ENCODE results near the gene NOP56.
"Not testable (repeated sequence)": the region's sequence is repeated elsewhere in the genome, so short reads cannot be mapped to it uniquely, and the experiment has no call there.

Gene NOP56

GRCh38 chr20:2693286-2694007, 41.0 kb downstream of the NOP56 start:
- H3K36me3 ChIP-seq (ENCODE audit: control insufficient read depth in 1 of 2, insufficient read depth in 2 of 2, low read length in 2 of 2) = no peaks in the 10 kb centered on the region
- no peak overlapping the region for H3K9ac ChIP-seq (ENCODE audit: low read depth in 1 of 2, low read length in 2 of 2)
- no peaks in the 10 kb centered on the region for H3K9me3 ChIP-seq (ENCODE audit: control insufficient read depth in 1 of 2, low read length in 2 of 2)
- no peak overlapping the region for H3K4me3 ChIP-seq (ENCODE audit: low read depth in 1 of 2, low read length in 2 of 2)
- peaks cover 3% of the 10 kb centered on the region in 2 donors for H3K4me1 ChIP-seq (ENCODE audit: control insufficient read depth in 1 of 2, insufficient read depth in 2 of 2, low read length in 2 of 2)
- peaks cover 26 to 49% of the 10 kb centered on the region in 2 donors for H3K27me3 ChIP-seq (ENCODE audit: control insufficient read depth in 1 of 2, insufficient read depth in 2 of 2, low read length in 2 of 2)
- H3K27ac ChIP-seq (ENCODE audit: low read depth, low read length) = no peak overlapping the region

GRCh38 chr20:2694008-2694471, 41.6 kb downstream of the NOP56 start:
- H3K4me3 ChIP-seq (ENCODE audit: low read depth in 1 of 2, low read length in 2 of 2) = no peak overlapping the region

DNA sequence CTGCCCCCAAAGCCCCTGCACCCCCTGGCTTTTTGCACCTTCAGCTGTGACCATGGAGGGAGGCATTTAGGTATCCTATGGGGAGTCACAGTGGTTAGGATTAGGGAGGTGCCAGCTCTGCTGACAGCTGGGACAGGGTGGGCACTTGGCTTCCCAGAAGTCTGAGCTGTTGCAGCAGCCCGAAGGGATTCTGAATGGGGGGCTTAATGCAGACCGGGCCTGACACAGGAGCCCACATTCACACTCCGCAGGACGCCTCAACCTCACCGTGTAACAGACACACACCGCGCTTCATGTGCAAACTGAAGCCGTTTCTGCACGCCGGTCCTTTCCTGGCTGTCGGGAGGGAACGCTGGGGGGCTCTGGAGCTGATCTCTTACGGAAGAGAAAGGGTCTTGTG, 42.1 kb downstream of the NOP56 start:
- Histone ChIP-seq H3K27ac (ENCODE audit: low read depth, low read length) (no peak overlapping the region), H3K9ac (ENCODE audit: low read depth in 1 of 2, low read length in 2 of 2) (no peak overlapping the region), H3K36me3 (ENCODE audit: control insufficient read depth in 1 of 2, insufficient read depth in 2 of 2, low read length in 2 of 2) (no peaks in the 10 kb centered on the region), H3K4me3 (ENCODE audit: low read depth in 1 of 2, low read length in 2 of 2) (no peak overlapping the region), H3K4me1 (ENCODE audit: control insufficient read depth in 1 of 2, insufficient read depth in 2 of 2, low read length in 2 of 2) (peaks cover 3% of the 10 kb centered on the region in 2 donors), H3K27me3 (ENCODE audit: control insufficient read depth in 1 of 2, insufficient read depth in 2 of 2, low read length in 2 of 2) (peaks cover 22 to 51% of the 10 kb centered on the region in 2 donors), H3K9me3 (ENCODE audit: control insufficient read depth in 1 of 2, low read length in 2 of 2) (no peaks in the 10 kb centered on the region)

More at GRCh38 chr20:2694008-2694471, 41.6 kb downstream of the NOP56 start:
- H3K27me3 ChIP-seq (ENCODE audit: control insufficient read depth in 1 of 2, insufficient read depth in 2 of 2, low read length in 2 of 2) = peaks cover 26 to 52% of the 10 kb centered on the region in 2 donors
- no peaks in the 10 kb centered on the region for H3K36me3 ChIP-seq (ENCODE audit: control insufficient read depth in 1 of 2, insufficient read depth in 2 of 2, low read length in 2 of 2)
- no peaks in the 10 kb centered on the region for H3K9me3 ChIP-seq (ENCODE audit: control insufficient read depth in 1 of 2, low read length in 2 of 2)
- no peak overlapping the region for H3K27ac ChIP-seq (ENCODE audit: low read depth, low read length)
- H3K9ac ChIP-seq (ENCODE audit: low read depth in 1 of 2, low read length in 2 of 2) = no peak overlapping the region
- peaks cover 3% of the 10 kb centered on the region in 2 donors for H3K4me1 ChIP-seq (ENCODE audit: control insufficient read depth in 1 of 2, insufficient read depth in 2 of 2, low read length in 2 of 2)

DNA sequence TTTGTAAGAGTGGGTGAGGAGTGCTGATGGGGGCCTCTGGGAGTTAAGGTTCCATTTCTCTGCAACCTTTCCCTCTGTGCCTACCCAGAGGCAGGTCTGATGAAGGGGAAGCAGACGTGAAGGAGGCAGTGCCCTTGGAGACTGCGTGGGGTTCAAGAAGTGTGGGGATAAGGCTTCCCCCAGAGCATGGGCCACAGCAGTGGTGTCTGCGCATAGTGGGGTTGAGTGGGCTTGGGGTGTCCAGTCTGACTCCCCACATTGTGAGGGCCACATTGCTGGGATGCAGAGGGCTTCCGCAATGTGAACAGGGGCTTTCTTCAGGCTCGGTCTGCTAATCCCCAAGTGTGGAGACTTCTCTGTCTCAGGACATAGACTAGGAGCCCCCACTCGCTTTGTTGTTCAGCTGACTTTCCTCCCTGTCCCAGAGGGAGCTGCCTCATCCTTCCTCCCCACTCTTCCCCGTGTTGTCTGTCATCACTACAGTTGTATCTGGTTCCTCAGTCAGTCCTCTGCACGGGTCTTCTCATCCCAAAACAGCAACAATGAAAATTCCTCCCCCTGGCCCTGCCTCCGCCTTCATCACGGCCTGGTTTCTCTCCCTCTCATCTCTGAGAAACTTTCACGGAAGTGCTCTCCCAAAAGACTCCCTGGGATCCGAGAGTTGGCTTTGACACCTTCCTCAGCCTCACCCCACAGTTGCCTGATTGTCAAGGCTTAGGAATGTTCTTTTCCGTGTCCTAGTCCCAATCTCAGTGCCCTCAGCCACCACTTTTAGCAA, 43.0 kb downstream of the NOP56 start:
- Histone ChIP-seq H3K9me3 (ENCODE audit: control insufficient read depth in 1 of 2, low read length in 2 of 2) (no peaks in the 10 kb centered on the region), H3K9ac (ENCODE audit: low read depth in 1 of 2, low read length in 2 of 2) (no peak overlapping the region), H3K4me1 (ENCODE audit: control insufficient read depth in 1 of 2, insufficient read depth in 2 of 2, low read length in 2 of 2) (peaks cover 3% of the 10 kb centered on the region in 2 donors), H3K27ac (ENCODE audit: low read depth, low read length) (no peak overlapping the region), H3K4me3 (ENCODE audit: low read depth in 1 of 2, low read length in 2 of 2) (no peak overlapping the region), H3K36me3 (ENCODE audit: control insufficient read depth in 1 of 2, insufficient read depth in 2 of 2, low read length in 2 of 2) (no peaks in the 10 kb centered on the region), H3K27me3 (ENCODE audit: control insufficient read depth in 1 of 2, insufficient read depth in 2 of 2, low read length in 2 of 2) (peaks cover 22 to 50% of the 10 kb centered on the region in 2 donors)

GRCh38 chr20:2695984-2696525, 43.6 kb downstream of the NOP56 start:
- H3K9me3 ChIP-seq (ENCODE audit: control insufficient read depth in 1 of 2, low read length in 2 of 2); H3K4me1 ChIP-seq (ENCODE audit: control insufficient read depth in 1 of 2, insufficient read depth in 2 of 2, low read length in 2 of 2); H3K27ac ChIP-seq (ENCODE audit: low read depth, low read length); H3K4me3 ChIP-seq (ENCODE audit: low read depth in 1 of 2, low read length in 2 of 2); H3K9ac ChIP-seq (ENCODE audit: low read depth in 1 of 2, low read length in 2 of 2); H3K36me3 ChIP-seq (ENCODE audit: control insufficient read depth in 1 of 2, insufficient read depth in 2 of 2, low read length in 2 of 2): not testable (repeated sequence)
- peaks cover 22 to 43% of the 10 kb centered on the region in 2 donors for H3K27me3 ChIP-seq (ENCODE audit: control insufficient read depth in 1 of 2, insufficient read depth in 2 of 2, low read length in 2 of 2)

DNA sequence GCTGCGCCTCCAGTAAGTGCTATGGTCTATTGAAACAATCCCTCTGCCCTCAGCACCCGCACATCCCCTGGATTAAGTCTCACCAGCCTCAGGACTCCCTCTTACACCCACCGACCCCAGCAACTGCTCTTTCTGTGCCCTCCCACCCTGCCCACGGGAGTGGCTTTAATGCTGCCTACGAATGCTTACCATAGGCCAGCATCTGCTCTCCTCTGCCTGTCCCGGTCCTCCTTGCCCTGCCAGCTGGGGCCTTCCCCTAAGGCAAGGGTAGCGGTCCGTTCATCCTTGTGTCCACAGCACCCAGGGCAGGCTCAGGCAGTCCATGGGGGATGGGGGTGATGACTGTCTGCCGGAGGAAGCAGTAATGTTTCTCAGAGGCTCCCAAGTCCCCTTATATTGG, 44.2 kb downstream of the NOP56 start:
- peaks cover 22 to 38% of the 10 kb centered on the region in 2 donors for H3K27me3 ChIP-seq (ENCODE audit: control insufficient read depth in 1 of 2, insufficient read depth in 2 of 2, low read length in 2 of 2)
- no peak overlapping the region for H3K9ac ChIP-seq (ENCODE audit: low read depth in 1 of 2, low read length in 2 of 2)
- no peaks in the 10 kb centered on the region for H3K36me3 ChIP-seq (ENCODE audit: control insufficient read depth in 1 of 2, insufficient read depth in 2 of 2, low read length in 2 of 2)
- peaks cover 2 to 3% of the 10 kb centered on the region in 2 donors for H3K4me1 ChIP-seq (ENCODE audit: control insufficient read depth in 1 of 2, insufficient read depth in 2 of 2, low read length in 2 of 2)
- H3K9me3 ChIP-seq (ENCODE audit: control insufficient read depth in 1 of 2, low read length in 2 of 2) = no peaks in the 10 kb centered on the region
- no peak overlapping the region for H3K4me3 ChIP-seq (ENCODE audit: low read depth in 1 of 2, low read length in 2 of 2)
- H3K27ac ChIP-seq (ENCODE audit: low read depth, low read length) = no peak overlapping the region

DNA sequence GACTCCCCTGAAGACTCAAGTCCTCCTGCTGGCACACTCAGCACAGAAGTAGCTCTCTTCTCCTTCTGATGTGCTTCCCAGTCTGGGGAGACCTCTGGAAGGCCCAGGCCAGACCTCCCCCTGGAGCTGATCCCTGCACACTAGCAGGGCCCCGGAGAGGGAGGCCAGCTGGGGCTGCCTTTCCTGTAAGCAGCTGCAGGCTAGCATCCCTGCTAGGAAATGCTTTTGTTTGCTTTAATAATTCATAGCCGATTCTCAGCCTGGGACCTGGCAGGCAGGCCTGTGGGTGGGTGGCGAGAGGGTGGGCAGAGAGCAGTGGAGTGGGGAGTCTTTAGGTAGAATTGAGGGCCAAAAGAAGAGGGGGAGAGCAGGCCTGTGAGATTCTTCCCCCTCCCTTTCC, 45.3 kb downstream of the NOP56 start:
- H3K27me3 ChIP-seq (ENCODE audit: control insufficient read depth in 1 of 2, insufficient read depth in 2 of 2, low read length in 2 of 2) = peaks cover 22 to 33% of the 10 kb centered on the region in 2 donors
- no peak overlapping the region for H3K9ac ChIP-seq (ENCODE audit: low read depth in 1 of 2, low read length in 2 of 2)
- no peak overlapping the region for H3K27ac ChIP-seq (ENCODE audit: low read depth, low read length)
- H3K9me3 ChIP-seq (ENCODE audit: control insufficient read depth in 1 of 2, low read length in 2 of 2) = no peaks in the 10 kb centered on the region
- H3K4me1 ChIP-seq (ENCODE audit: control insufficient read depth in 1 of 2, insufficient read depth in 2 of 2, low read length in 2 of 2) = no peaks in the 10 kb centered on the region
- no peaks in the 10 kb centered on the region for H3K36me3 ChIP-seq (ENCODE audit: control insufficient read depth in 1 of 2, insufficient read depth in 2 of 2, low read length in 2 of 2)
- no peak overlapping the region for H3K4me3 ChIP-seq (ENCODE audit: low read depth in 1 of 2, low read length in 2 of 2)

- H3K9ac ChIP-seq (ENCODE audit: low read depth in 1 of 2, low read length in 2 of 2) = no peak overlapping the region
- no peaks in the 10 kb centered on the region for H3K9me3 ChIP-seq (ENCODE audit: control insufficient read depth in 1 of 2, low read length in 2 of 2)
- no peak overlapping the region for H3K27ac ChIP-seq (ENCODE audit: low read depth, low read length)
- H3K36me3 ChIP-seq (ENCODE audit: control insufficient read depth in 1 of 2, insufficient read depth in 2 of 2, low read length in 2 of 2) = no peaks in the 10 kb centered on the region
- no peak overlapping the region for H3K4me3 ChIP-seq (ENCODE audit: low read depth in 1 of 2, low read length in 2 of 2)
- H3K4me1 ChIP-seq (ENCODE audit: control insufficient read depth in 1 of 2, insufficient read depth in 2 of 2, low read length in 2 of 2) = no peaks in the 10 kb centered on the region
- peaks cover 22 to 33% of the 10 kb centered on the region in 2 donors for H3K27me3 ChIP-seq (ENCODE audit: control insufficient read depth in 1 of 2, insufficient read depth in 2 of 2, low read length in 2 of 2)
These were observed 45.9 kb downstream of the NOP56 start for GRCh38 chr20:2698186-2698817.

DNA sequence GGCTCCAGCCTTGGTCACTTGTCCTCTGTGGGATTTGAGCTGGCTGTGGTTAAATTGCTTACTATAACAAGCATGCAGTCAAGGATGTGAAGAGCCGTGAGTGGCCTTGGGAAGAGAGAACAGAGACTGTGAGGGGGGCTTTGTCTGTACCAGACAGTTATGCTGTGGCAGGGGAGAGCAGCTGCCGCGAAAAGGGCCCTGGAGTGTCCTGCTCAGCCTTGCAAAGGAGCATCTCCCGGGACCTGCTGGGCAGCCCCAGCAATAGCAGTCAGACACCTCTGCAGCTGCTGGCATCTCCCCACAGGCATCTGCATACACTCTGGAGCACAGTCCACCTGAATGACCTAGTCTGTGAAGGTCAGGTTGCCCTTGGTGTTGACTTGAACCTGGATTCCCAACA, 46.5 kb downstream of the NOP56 start:
- Histone ChIP-seq H3K27ac (ENCODE audit: low read depth, low read length) (no peak overlapping the region), H3K4me1 (ENCODE audit: control insufficient read depth in 1 of 2, insufficient read depth in 2 of 2, low read length in 2 of 2) (no peaks in the 10 kb centered on the region), H3K27me3 (ENCODE audit: control insufficient read depth in 1 of 2, insufficient read depth in 2 of 2, low read length in 2 of 2) (peaks cover 16 to 32% of the 10 kb centered on the region in 2 donors), H3K9me3 (ENCODE audit: control insufficient read depth in 1 of 2, low read length in 2 of 2) (no peaks in the 10 kb centered on the region), H3K36me3 (ENCODE audit: control insufficient read depth in 1 of 2, insufficient read depth in 2 of 2, low read length in 2 of 2) (no peaks in the 10 kb centered on the region), H3K4me3 (ENCODE audit: low read depth in 1 of 2, low read length in 2 of 2) (no peak overlapping the region), H3K9ac (ENCODE audit: low read depth in 1 of 2, low read length in 2 of 2) (no peak overlapping the region)
